CD4-positive, alpha-beta T cell treated with Interleukin-4 for 4 hours (primary cell): ENCODE results near the gene INTS11.

Experiments used
- DNase-seq: peaks from one replicate; pipeline ENCODE4 v3.0.0-alpha.2; 2020

The INTS11 gene

DNA sequence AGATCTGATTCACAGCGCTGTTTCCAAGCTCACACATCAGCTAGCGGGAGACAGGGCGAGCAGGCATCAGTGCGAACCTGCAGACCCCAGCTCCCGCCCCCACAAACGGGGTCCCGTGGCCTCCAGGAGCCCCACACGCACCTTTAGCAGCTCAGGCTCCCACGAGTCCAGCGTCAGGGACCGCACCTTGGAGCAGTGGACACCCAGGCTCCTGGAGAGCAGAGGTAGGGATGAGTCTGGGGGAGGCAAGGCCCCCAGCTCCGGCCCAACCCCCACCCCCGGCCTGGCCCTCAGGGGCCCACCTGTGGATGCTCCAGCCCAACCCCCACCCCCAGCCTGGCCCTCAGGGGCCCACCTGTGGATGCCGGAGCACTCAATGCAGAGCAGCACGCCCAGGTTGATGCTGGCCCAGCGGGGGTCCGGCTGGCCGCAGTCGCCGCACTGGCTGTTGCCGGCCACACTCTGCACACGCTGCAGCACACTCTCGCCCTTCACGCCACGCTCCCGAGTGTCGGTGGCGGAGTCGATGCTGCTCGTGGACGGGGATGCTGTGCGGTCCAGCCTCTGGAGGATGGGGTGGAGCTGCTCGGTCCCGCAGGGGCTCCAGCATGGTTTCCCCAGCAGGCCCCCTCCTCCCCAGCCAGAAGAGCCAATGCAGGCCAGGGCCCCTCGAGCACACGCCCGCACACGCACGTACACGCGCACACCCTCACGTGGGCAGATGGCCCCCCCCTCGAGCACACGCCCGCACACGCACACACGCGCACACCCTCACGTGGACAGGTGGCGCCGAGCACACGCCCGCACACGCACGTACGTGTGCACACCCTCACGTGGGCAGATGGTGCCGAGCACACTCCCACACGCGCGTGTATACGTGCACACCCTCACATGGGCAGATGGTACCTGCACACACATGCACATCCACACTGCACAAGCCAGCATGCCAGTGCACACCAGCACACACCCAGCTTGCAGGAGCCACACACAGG lies 28.1 kb downstream of the INTS11 start:
- no peak for DNase-seq

- no peak for DNase-seq
These were observed 29.1 kb downstream of the INTS11 start for GRCh38 chr1:1295154-1295923.

GRCh38 chr1:1294250-1294890 lies 30.1 kb downstream of the INTS11 start:
- DNase-seq = no peak

- no peak for DNase-seq
These were observed 30.9 kb downstream of the INTS11 start for GRCh38 chr1:1293263-1294249.

GRCh38 chr1:1292851-1293250 lies 31.6 kb downstream of the INTS11 start:
- no peak for DNase-seq

DNA sequence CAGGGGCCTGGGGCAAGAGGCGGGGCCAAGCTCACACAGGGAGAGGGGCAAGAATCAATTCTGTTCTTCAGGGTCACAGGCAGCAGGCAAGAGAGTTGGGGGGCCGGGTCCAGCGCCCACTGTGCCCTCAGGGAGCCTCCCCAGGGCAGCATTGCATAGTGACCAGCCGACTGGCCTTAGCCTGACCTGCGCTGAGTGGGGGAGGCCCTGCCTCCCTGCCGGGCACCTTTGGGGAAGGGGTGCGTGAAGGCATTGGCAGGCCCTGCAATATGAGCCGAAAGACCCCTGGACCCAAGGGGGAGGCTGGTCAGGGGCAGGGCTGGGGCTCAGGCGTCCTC lies 32.0 kb downstream of the INTS11 start:
- DNase-seq = no peak

GRCh38 chr1:1291548-1292441 lies 32.7 kb downstream of the INTS11 start:
- peak; percentile 62 for DNase-seq

DNA sequence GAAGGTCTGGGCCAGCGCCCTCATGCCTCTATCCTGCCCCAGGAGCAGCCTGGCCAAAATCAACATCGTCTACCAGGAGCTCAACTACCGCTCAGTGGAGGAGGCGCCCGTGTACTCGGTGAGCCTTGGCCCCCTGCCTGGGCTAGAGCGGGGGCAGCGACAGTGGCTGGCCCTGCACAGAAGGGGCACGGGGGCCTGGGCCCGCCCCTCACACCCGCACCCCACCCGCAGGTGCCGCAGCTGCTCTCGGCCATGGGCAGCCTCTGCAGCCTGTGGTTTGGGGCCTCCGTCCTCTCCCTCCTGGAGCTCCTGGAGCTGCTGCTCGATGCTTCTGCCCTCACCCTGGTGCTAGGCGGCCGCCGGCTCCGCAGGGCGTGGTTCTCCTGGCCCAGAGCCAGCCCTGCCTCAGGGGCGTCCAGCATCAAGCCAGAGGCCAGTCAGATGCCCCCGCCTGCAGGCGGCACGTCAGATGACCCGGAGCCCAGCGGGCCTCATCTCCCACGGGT lies 33.4 kb downstream of the INTS11 start:
- no peak for DNase-seq

GRCh38 chr1:1290238-1290731 lies 34.2 kb downstream of the INTS11 start:
- peak; percentile 57 for DNase-seq

DNA sequence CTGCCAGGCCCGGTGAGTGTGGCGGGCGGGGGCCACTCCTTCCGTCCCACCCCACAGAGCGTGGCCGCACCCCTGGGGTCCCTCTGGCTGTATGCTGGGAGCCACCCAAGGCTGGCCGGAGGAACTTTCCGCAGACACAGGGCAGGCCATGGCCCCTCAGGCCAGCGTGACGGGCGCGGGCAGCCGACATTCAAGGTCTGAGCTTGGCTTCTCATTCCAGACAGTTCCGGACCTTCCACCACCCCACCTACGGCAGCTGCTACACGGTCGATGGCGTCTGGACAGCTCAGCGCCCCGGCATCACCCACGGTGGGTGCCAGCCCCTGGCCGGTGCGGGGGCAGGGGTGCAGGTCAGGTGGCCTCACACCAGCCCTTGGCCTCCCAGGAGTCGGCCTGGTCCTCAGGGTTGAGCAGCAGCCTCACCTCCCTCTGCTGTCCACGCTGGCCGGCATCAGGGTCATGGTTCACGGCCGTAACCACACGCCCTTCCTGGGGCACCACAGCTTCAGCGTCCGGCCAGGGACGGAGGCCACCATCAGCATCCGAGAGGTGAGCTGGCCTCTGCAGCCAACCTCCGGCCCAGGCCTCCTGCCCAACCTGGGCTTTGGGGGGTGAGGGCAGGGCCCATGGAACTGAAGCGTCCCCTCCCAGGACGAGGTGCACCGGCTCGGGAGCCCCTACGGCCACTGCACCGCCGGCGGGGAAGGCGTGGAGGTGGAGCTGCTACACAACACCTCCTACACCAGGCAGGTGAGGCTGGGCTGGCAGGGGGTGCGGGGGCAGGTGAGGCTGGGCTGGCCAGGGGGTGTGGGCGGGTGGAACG lies 37.0 kb downstream of the INTS11 start:
- no peak for DNase-seq

GRCh38 chr1:1286313-1287261 lies 37.9 kb downstream of the INTS11 start:
- DNase-seq = no peak

DNA sequence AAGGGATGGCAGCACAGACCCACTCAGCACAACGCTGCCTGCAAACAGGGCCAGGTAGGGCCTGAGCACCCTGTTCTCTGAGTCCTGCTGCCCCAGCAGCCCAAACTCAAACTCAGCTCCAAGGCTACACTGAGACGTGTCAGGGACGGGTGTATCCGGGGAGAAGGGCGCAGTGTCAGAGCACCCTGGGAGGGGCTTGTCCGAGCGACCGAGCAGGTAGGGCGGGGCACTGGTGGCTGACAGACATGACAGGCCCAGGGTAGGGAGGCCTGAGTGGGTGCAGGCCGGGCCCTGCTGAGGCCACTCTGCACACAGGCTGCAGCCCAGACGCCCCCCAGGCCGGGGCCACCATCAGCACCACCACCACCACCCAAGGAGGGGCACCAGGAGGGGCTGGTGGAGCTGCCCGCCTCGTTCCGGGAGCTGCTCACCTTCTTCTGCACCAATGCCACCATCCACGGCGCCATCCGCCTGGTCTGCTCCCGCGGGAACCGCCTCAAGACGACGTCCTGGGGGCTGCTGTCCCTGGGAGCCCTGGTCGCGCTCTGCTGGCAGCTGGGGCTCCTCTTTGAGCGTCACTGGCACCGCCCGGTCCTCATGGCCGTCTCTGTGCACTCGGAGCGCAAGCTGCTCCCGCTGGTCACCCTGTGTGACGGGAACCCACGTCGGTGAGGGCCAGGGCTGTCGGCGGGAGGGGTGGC lies 38.7 kb downstream of the INTS11 start:
- no peak for DNase-seq

DNA sequence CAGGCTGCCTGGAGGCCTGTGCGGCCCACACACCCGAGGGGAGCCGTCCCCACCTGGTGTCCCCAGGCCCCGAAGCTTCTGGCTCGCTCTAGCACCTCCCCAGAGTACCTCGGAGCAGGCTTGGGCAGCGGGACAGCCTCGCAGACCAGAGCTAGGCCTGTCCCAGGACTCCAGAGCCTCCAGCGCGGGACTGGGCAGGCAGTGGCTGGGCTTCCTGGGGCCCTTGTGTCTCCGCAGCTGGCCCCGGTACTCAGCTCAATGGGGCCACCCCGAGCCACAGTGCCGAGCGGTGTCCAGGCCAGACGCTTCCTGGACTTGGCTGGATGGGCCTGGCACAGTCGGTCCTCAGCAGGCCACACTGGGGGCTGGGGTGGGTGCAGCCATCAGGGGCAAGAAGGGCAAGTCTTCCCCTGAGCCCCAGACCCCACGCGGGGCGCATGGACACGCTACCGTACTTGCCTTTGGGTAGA lies 39.3 kb downstream of the INTS11 start:
- no peak for DNase-seq

DNA sequence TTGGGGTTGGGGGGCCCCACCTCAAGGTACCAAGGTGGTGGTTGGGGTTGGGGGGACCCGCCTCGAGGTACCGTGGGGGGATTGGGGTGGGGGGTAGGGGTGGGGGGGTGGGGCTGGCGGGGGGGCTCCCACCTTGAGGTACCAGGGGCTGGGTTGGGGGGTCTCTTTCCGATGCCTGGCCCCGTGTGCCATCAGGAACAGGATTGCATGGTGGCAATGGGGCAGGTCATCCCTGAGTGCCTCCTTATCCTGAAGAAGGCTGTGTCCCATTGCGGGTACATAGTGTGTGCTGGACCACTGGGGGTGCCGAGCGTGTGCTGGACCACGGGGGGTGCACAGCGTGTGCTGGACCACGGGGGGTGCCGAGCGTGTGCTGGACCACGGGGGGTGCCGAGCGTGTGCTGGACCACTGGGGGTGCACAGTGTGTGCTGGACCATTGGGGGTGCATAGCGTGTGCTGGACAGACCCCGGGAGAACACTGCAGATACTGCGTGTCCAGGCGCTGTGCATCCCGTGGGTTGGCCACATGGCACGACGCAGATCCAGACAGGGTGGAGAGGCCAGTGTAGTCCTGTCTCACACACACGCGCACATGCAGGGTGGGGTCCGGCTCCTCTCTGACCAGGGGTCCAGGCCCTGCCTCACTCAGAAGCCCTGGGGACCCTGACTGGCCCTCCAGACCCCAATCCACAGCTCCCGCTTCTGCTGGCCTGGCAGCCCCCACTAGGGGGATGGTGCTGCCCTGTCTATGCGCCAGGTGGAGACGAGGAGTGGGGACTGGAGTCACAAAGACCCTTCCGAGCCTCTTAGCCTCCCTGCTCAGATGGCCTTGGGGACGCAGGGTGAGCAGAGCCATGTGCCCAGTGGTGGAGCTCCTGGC lies 40.0 kb downstream of the INTS11 start:
- DNase-seq = no peak

DNA sequence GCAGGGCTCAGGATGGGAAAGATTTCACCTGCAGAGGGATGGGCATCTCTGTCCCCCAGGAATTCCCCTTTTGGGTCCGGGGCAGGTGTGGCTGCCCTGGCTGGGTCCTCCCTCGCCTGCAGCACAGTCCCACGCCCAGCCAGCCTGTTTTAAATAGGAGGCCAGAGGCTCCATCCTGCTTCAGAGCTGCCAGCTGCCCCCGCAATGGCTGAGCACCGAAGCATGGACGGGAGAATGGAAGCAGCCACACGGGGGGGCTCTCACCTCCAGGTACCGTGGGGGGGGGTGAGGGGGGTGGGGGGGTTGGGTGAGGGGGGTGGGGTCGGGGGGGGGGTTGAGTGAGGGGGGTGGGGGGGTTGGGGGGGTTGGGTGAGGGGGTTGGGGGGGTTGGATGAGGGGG lies 40.6 kb downstream of the INTS11 start:
- DNase-seq = no peak

GRCh38 chr1:1282998-1283397 lies 41.5 kb downstream of the INTS11 start:
- DNase-seq = no peak
